Right renal cortex interstitium (tissue), 3 donors: ENCODE results near the gene RDH12. TPM values are rescaled to one million over a fixed set of nuclear protein-coding genes. Genes with fewer than 3 reads are reported as not detected.

ENCODE experiments used
- DNase-seq, 3 donors: peaks; one replicate each; pipeline ENCODE4 v3.0.0-alpha.2; 2013; ENCODE audit warnings: low read depth in 3 of 3, low spot score in 2 of 3
- polyA plus RNA-seq, 3 donors: library from polyadenylated mRNA; unstranded; fragments of 120-200 nt; gene quantifications; one replicate each; pipeline ENCODE4 v1.2.1, GENCODE V29; 2013; ENCODE audit not compliant: insufficient read length in 3 of 3

The RDH12 gene
- polyA plus RNA-seq, 3 donors = 0.26 to 0.38 (median 0.31) TPM

- DNase-seq = no peak
These were observed 45.2 kb downstream of the RDH12 start for GRCh38 chr14:67746927-67747326.

GRCh38 chr14:67748312-67748711 lies 46.6 kb downstream of the RDH12 start:
- no peak for DNase-seq

- no peak for DNase-seq
These were observed 47.8 kb downstream of the RDH12 start for GRCh38 chr14:67749341-67750084.

- DNase-seq = no peak
These were observed 54.8 kb downstream of the RDH12 start for GRCh38 chr14:67756496-67756895.

GRCh38 chr14:67757175-67757574 lies 55.5 kb downstream of the RDH12 start:
- DNase-seq = no peak

GRCh38 chr14:67759916-67760315 lies 58.2 kb downstream of the RDH12 start:
- DNase-seq = no peak

GRCh38 chr14:67762051-67762450 lies 60.4 kb downstream of the RDH12 start:
- DNase-seq = no peak

GRCh38 chr14:67763158-67763822 lies 61.6 kb downstream of the RDH12 start:
- no peak for DNase-seq

- no peak for DNase-seq
These were observed 62.8 kb downstream of the RDH12 start for GRCh38 chr14:67764496-67764895.

GRCh38 chr14:67765192-67765834 lies 63.6 kb downstream of the RDH12 start:
- no peak for DNase-seq

- no peak for DNase-seq
These were observed 64.5 kb downstream of the RDH12 start for GRCh38 chr14:67766035-67766680.

GRCh38 chr14:67768219-67768618 lies 66.5 kb downstream of the RDH12 start:
- DNase-seq = no peak

GRCh38 chr14:67773844-67774377 lies 72.2 kb downstream of the RDH12 start:
- DNase-seq = no peak

- no peak for DNase-seq
These were observed 75.1 kb downstream of the RDH12 start for GRCh38 chr14:67776653-67777322.

- DNase-seq = no peak
These were observed 77.1 kb downstream of the RDH12 start for GRCh38 chr14:67778792-67779191.

GRCh38 chr14:67782090-67782489 lies 80.4 kb downstream of the RDH12 start:
- DNase-seq = no peak
